H1 (cell line): ENCODE results near the gene ASTN2. TPM values are rescaled to one million over a fixed set of nuclear protein-coding genes. Genes with fewer than 3 reads are reported as not detected.

Source experiments
- JUN ChIP-seq: IDR thresholded peaks from 2 replicates; pipeline ENCODE4 v1.6.1; 2011; ENCODE audit warnings: low read depth, mild to moderate bottlenecking, improper control_type of control experiment, low read length
- SAP30 ChIP-seq: fragments of 300-600 bp; sonication (generic); IDR thresholded peaks from 2 replicates; pipeline ENCODE4 v1.7.1; 2012; ENCODE audit warnings: low read length, moderate library complexity, mild to moderate bottlenecking, inconsistent platforms; ENCODE audit not compliant: insufficient read depth, insufficient replicate concordance
- polyA plus RNA-seq, 7 experiments: library from polyadenylated mRNA; depleted of rRNA in 3 of 7; stranded (reverse) in 5 of 7; unstranded in 2 of 7; fragments of >200 nt in 5 of 7; fragments of 200-250 nt in 2 of 7; gene quantifications; 1 replicate in 5 of 7; 2 replicates in 1 of 7; 4 replicates in 1 of 7; pipeline versions ENCODE4 v1.2.1 to v1.2.3, GENCODE V29; 2011 to 2013; ENCODE audit warnings: missing spikeins in 2 of 7, mixed read lengths in 2 of 7
- total RNA-seq: library from RNA; stranded (reverse); fragmentation: NEBNext Ultra II Directional; extraction: Animal tissue kit (Norgen Biotek cat#: 25700); gene quantifications from 2 replicates; pipeline ENCODE4 v1.2.1, GENCODE V29; 2021

The ASTN2 gene
- total and polyA plus RNA-seq, 2 of the 8 experiments (the other 6 are each of a cell fraction or from before 2014, with no cell fraction given), result 8.2 to 13.7 TPM

DNA sequence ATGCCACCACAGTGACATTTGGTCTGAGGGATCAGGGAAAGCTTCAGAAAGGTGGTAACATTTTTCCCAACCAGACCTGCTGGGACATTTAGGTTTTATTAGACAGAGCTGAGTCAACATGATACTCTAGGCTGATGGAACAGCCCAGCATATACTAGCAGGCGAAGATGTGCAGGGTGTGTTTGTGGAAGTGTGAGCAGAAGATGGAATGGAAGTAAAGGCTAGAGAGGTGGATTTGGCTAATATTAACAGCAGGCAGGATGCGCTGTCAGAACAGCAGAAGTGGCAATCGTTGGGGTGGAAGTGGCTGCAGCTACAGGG, 340.6 kb downstream of the ASTN2 start (continued):
- TF ChIP-seq SAP30 (no peak), JUN (no peak)
